Spleen (tissue), 7 donors: ENCODE results near the gene NUMB.

Source experiments
- CTCF ChIP-seq, 11 experiments: fragments of 200-600 bp in 7 of 11; fragments of 450-650 bp in 4 of 11; sonication (generic) in 4 of 11; IDR thresholded peaks in 8 of 11; conservative IDR thresholded peaks in 3 of 11; 1 replicate in 7 of 11; 2 replicates in 4 of 11; pipeline versions ENCODE4 v1.4.0 to v1.8.0; 2016 to 2021; ENCODE audit warnings: antibody characterized with exemption in 11 of 11, inconsistent platforms in 4 of 11, mild to moderate bottlenecking in 1 of 11
- POLR2A ChIP-seq, 3 donors: fragments of 450-650 bp; IDR thresholded peaks; one replicate each; pipeline ENCODE4 v1.5.1; 2017; ENCODE audit warnings: antibody characterized with exemption in 3 of 3, mild to moderate bottlenecking in 1 of 3
- POLR2AphosphoS5 ChIP-seq, 3 donors: sonication (generic); formaldehyde crosslinking; IDR thresholded peaks; one replicate each; pipeline ENCODE4 v1.5.1; 2017; ENCODE audit warnings: antibody characterized with exemption in 3 of 3
- donor health status: DM: no; HTN: no; CAD: no; lungs with moderate emphysema.
- donor health status: DM: no; HTN: no; CAD: no.
- donor health status: DM: no; HTN: no; CAD: no.

DNA sequence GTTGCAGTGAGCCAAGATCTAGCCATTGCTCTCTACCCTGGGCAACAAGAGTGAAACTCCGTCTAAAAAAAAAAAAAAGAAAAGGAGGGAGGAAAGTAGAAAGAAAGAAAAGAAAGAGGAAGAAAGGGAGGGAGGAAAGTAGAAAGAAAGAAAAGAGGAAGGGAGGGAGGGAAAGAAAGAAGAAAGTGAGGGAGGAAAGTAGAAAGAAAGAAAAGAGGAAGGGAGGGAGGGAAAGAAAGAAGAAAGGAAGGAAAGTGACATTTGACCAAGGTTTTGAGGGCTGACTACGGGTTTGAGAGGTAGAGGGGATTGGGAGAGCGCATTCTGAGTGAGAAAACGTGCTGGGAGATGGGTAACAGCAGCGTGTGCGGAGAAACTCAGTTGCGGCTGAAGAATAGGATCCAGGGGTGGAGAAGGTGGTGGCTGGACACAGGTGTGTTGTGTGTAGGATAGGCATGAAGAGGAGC lies 221.6 kb downstream of the NUMB start:
- TF ChIP-seq CTCF (IDR thresholded peaks at IDR 0.05 in 8 of 11, conservative IDR thresholded peaks at IDR 0.05 in 3 of 11) (no peak), POLR2AphosphoS5 (IDR thresholded peaks at IDR 0.05) (no peak), POLR2A (IDR thresholded peaks at IDR 0.05) (no peak)
